K562 (cell line): ENCODE data around the gene EPHX1. TPM values are rescaled to one million over a fixed set of nuclear protein-coding genes. Genes with fewer than 3 reads are reported as not detected.
A peak's percentile ranks its signal among the peaks of the same experiment; 100 is the strongest.

Experiments used
- ATAC-seq: fragments of 200-7000 bp; cut with Tn5 transposase; 3 replicates; pipeline ENCODE4 v1.9.1; 2020; ENCODE audit warnings: moderate library complexity
- BruUV-seq: library from RNA; stranded (reverse); fragments of 400-500 nt; replicated peaks from 2 replicates; lab custom pipeline; 2021; lab: Mats Ljungman, UMichigan
- CTCF ChIA-PET: fragments of 300-600 bp; formaldehyde crosslinking; extraction: SDS; loops from one replicate; lab custom pipeline; 2021; ENCODE audit warnings: low intra/inter-chr PET ratio; lab: Yijun Ruan, JAX
- POLR2A ChIA-PET: fragments of 300-600, 350-650 bp; sonication (Branson Sonifier 250); formaldehyde crosslinking; extraction: SDS; loops from one replicate; lab custom pipeline; 2021; ENCODE audit warnings: antibody characterized with exemption, inconsistent platforms; lab: Yijun Ruan, JAX
- DNase-seq, 4 experiments: peaks; one replicate each; pipeline versions ENCODE4 v3.0.0 to v3.0.0-alpha.2; 2011 to 2018; ENCODE audit warnings: low spot score in 3 of 4, mixed read lengths in 3 of 4; ENCODE audit errors: extremely low read depth in 1 of 4
- FAIRE-seq: peaks from 2 replicates; lab custom pipeline; 2011; peaks lifted over from hg19 to GRCh38; lab: Jason Lieb, UNC
- H2AFZ ChIP-seq: 2 replicates; pipeline ENCODE4 v1.6.0; 2011; ENCODE audit warnings: low read depth, low read length, control low read depth, inconsistent platforms
- H3K27ac ChIP-seq: fragments of 200-600 bp; 3 replicates; pipeline ENCODE4 v1.8.0; 2011; ENCODE audit warnings: low read depth, mild to moderate bottlenecking, control low read depth, inconsistent platforms, low read length, moderate library complexity, mixed read lengths; ENCODE audit errors: extremely low read depth
- H3K27me3 ChIP-seq, 2 experiments: fragments of 300-600 bp in 1 of 2; 2 replicates in 1 of 2; 3 replicates in 1 of 2; pipeline versions ENCODE4 v1.6.0 to v1.8.0; 2011; ENCODE audit warnings: inconsistent platforms in 2 of 2, low read length in 2 of 2, mild to moderate bottlenecking in 1 of 2, mixed read lengths in 1 of 2, moderate library complexity in 1 of 2; ENCODE audit not compliant: control insufficient read depth in 2 of 2, insufficient read depth in 2 of 2
- H3K36me3 ChIP-seq: fragments of 300-600 bp; 3 replicates; pipeline ENCODE4 v1.8.0; 2011; ENCODE audit warnings: mild to moderate bottlenecking, low read length, inconsistent platforms; ENCODE audit not compliant: control insufficient read depth, insufficient read depth
- H3K4me1 ChIP-seq, 2 experiments: fragments of 200-600 bp in 1 of 2; replicated peaks in 1 of 2; 2 replicates in 1 of 2; 3 replicates in 1 of 2; pipeline versions ENCODE4 v1.5.1 to v1.8.0; 2011; ENCODE audit warnings: inconsistent platforms in 2 of 2, low read length in 2 of 2, mild to moderate bottlenecking in 1 of 2, mixed read lengths in 1 of 2, moderate library complexity in 1 of 2; ENCODE audit not compliant: control insufficient read depth in 2 of 2, insufficient read depth in 2 of 2
- H3K4me2 ChIP-seq: 2 replicates; pipeline ENCODE4 v1.6.1; 2011; ENCODE audit warnings: low read length, control low read depth, inconsistent platforms, mixed read lengths; ENCODE audit not compliant: insufficient read depth
- H3K4me3 ChIP-seq: fragments of 200-600 bp; sonication (generic), shearing (Covaris generic); 2 replicates; pipeline ENCODE4 v1.5.1; 2016; ENCODE audit warnings: control low read depth, inconsistent platforms
- H3K79me2 ChIP-seq: fragments of 200-600 bp; 3 replicates; pipeline ENCODE4 v1.8.0; 2011; ENCODE audit warnings: low read length, inconsistent platforms; ENCODE audit not compliant: control insufficient read depth, insufficient read depth
- H3K9ac ChIP-seq, 2 experiments: 2 replicates each; pipeline versions ENCODE4 v1.6.0 to v1.6.1; 2011; ENCODE audit warnings: low read depth in 2 of 2, low read length in 2 of 2, control low read depth in 1 of 2, inconsistent platforms in 1 of 2, mild to moderate bottlenecking in 1 of 2, mixed read lengths in 1 of 2; ENCODE audit not compliant: insufficient read depth in 1 of 2
- H3K9me1 ChIP-seq: one replicate; pipeline ENCODE4 v1.6.0; 2011; ENCODE audit warnings: inconsistent platforms, mild to moderate bottlenecking, low read length, moderate library complexity; ENCODE audit not compliant: control insufficient read depth, insufficient read depth
- H3K9me3 ChIP-seq: replicated peaks from 2 replicates; pipeline ENCODE4 v1.5.1; 2011; ENCODE audit warnings: low read depth, low read length, inconsistent platforms; ENCODE audit not compliant: control insufficient read depth, insufficient read depth
- H4K20me1 ChIP-seq: replicated peaks from 2 replicates; pipeline ENCODE4 v1.6.1; 2011; ENCODE audit warnings: low read length, inconsistent platforms, mixed read lengths; ENCODE audit not compliant: control insufficient read depth, insufficient read depth
- CREB5 ChIP-seq: fragments of 250-450 bp; sonication (Bioruptor Pico); IDR thresholded peaks from 2 replicates; pipeline ENCODE4 v1.5.0; 2020; ENCODE audit warnings: mild to moderate bottlenecking
- CXXC5 ChIP-seq: fragments of 250-450 bp; sonication (Bioruptor Pico); IDR thresholded peaks from 2 replicates; pipeline ENCODE4 v1.8.0; 2022; ENCODE audit warnings: inconsistent platforms, mild to moderate bottlenecking, moderate library complexity
- PHF8 ChIP-seq: fragments of 200-600 bp; sonication (generic); IDR thresholded peaks from 2 replicates; pipeline ENCODE4 v1.6.1; 2012; ENCODE audit warnings: mixed run types, mild to moderate bottlenecking, inconsistent platforms, low read length, moderate library complexity, borderline replicate concordance
- WGBS: fragments of 100-300 bp; shearing (Covaris generic); methylation state at CpG from one replicate; pipeline ENCODE4 v1.1.6; 2016; ENCODE audit warnings: low coverage, mixed read lengths; ENCODE audit not compliant: insufficient coverage; ENCODE audit errors: missing lambda C conversion rate; 5-methylcytosine and 5-hydroxymethylcytosine counted together
- in situ Hi-C: fragments of 300-500 bp; cut with MboI; formaldehyde crosslinking; loops from 4 replicates; pipeline ENCODE4 v1.15.0; 2018; ENCODE audit warnings: inconsistent platforms, mixed read lengths
- intact Hi-C: fragments of 100-400 bp; cut with micrococcal nuclease; formaldehyde crosslinking; loops from 2 replicates; pipeline ENCODE4 v1.14.2; 2022
- polyA plus RNA-seq, 8 experiments: library from polyadenylated mRNA; depleted of rRNA in 4 of 8; stranded (reverse) in 5 of 8; unstranded in 3 of 8; fragments of >200 nt; fragmentation: Nextera tagmentation in 2 of 8; fragmentation: Illumina TruSeq in 1 of 8; extraction: Ambion mirVana in 2 of 8; extraction: Trizol in 1 of 8; gene quantifications; 2 replicates each; pipeline versions ENCODE4 v1.2.1 to v1.2.3, GENCODE V29; 2011 to 2014; ENCODE audit warnings: inconsistent platforms in 1 of 8, missing spikeins in 1 of 8
- total RNA-seq, 7 experiments: library from RNA; depleted of rRNA in 6 of 7; stranded (reverse); fragments of >200 nt in 6 of 7; fragmentation: Illumina TruSeq in 2 of 7; extraction: Trizol in 2 of 7; gene quantifications; 2 replicates each; pipeline versions ENCODE4 v1.2.1 to v1.2.3, GENCODE V29; 2011 to 2021; ENCODE audit warnings: low replicate concordance in 1 of 7

The EPHX1 gene
- total and polyA plus RNA-seq, 9 of the 15 experiments (the other 6 are each of a cell fraction or from before 2014, with no cell fraction given): 0.21 to 27.0 (median 6.7) TPM

- Histone ChIP-seq H3K27ac (no peak overlapping the region), H3K36me3 (peaks cover 67% of the 10 kb centered on the region), H3K4me2 (no peak overlapping the region), H4K20me1 (peaks cover 17% of the 10 kb centered on the region; the same call in 1 of the 2 replicates), H2AFZ (no peak overlapping the region), H3K9me1 (peaks cover 6% of the 10 kb centered on the region), H3K79me2 (peaks cover 48% of the 10 kb centered on the region), H3K9me3 (no peaks in the 10 kb centered on the region), H3K9ac (0 out of 4 replicates have a peak overlapping the region, but pooled peaks of 1 of the 2 experiments have one; percentile 17), H3K4me3 (no peak overlapping the region), H3K27me3 (no peaks in the 10 kb centered on the region), H3K4me1 (peaks cover 23 to 43% of the 10 kb centered on the region in 2 experiments; a peak in 4 of 5 replicates)
- CTCF ChIA-PET: no interaction called here
- no TSS peak for BruUV-seq
- WGBS: 82% methylated on average over 4 of the region's 4 CpGs
- POLR2A ChIA-PET: interaction anchor here (0.6 to 2.2 kb wide), 4 partner anchors 11 to 121 kb away, joined by 3 to 9 read pairs (median 4); partner anchors contain the start of genes LEFTY1 and SDE2
- ATAC-seq (no peak), FAIRE-seq (no peak), DNase-seq (no peak)
- in situ Hi-C loops: loop anchor here (5.0 kb wide), 1 partner anchor 79 kb away; no protein-coding TSS in a partner anchor
- intact Hi-C loops: no loop called here
- TF ChIP-seq CXXC5: no peak
- TF ChIP-seq CREB5 (CRISPR knock-in tag): no peak
- TF ChIP-seq PHF8: no peak
These were observed 68.4 kb downstream of the EPHX1 start for GRCh38 chr1:225878282-225878681.
